Panc1 (cell line): ENCODE measurements around the gene ADCY9. TPM values are rescaled to one million over a fixed set of nuclear protein-coding genes. Genes with fewer than 3 reads are reported as not detected.
A peak's percentile ranks its signal among the peaks of the same experiment; 100 is the strongest.

Experiments
- ATAC-seq: fragments of 200-7000 bp; cut with Tn5 transposase; 2 replicates; pipeline ENCODE4 v1.9.1; 2020; ENCODE audit warnings: mild to moderate bottlenecking, moderate library complexity
- BruUV-seq: library from RNA; stranded (reverse); fragments of 400-500 nt; replicated peaks from 2 replicates; lab custom pipeline; 2021; lab: Mats Ljungman, UMichigan
- CTCF ChIA-PET: fragments of 300-600 bp; sonication (Branson Sonifier 250); formaldehyde crosslinking; loops from one replicate; lab custom pipeline; 2022; ENCODE audit warnings: antibody characterized with exemption; lab: Charles Lee
- POLR2A ChIA-PET: fragments of 300-600 bp; sonication (Branson Sonifier 250); formaldehyde crosslinking; loops from one replicate; lab custom pipeline; 2022; ENCODE audit warnings: antibody characterized with exemption; lab: Charles Lee
- DNase-seq: peaks from one replicate; pipeline ENCODE4 v3.0.0-alpha.2; 2010; ENCODE audit warnings: low read depth, low spot score
- H3K27ac ChIP-seq: 2 replicates; pipeline ENCODE4 v1.5.1; 2011; ENCODE audit warnings: mild to moderate bottlenecking, low read length, inconsistent platforms
- H3K27me3 ChIP-seq: fragments of 200-500 bp; sonication (Bioruptor generic); 2 replicates; pipeline ENCODE4 v1.6.0; 2014; ENCODE audit warnings: low read length, inconsistent platforms; ENCODE audit not compliant: control insufficient read depth, insufficient read depth
- H3K36me3 ChIP-seq: fragments of 200-500 bp; sonication (Bioruptor generic); 2 replicates; pipeline ENCODE4 v1.5.1; 2014; ENCODE audit warnings: inconsistent platforms, mild to moderate bottlenecking, low read length, moderate library complexity; ENCODE audit not compliant: control insufficient read depth, insufficient read depth
- H3K4me1 ChIP-seq: 2 replicates; pipeline ENCODE4 v1.5.1; 2011; ENCODE audit warnings: inconsistent platforms, mild to moderate bottlenecking, low read length, moderate library complexity; ENCODE audit not compliant: control insufficient read depth, insufficient read depth
- H3K4me3 ChIP-seq, 2 experiments: 2 replicates each; pipeline ENCODE4 v1.5.1; 2011 to 2012; ENCODE audit warnings: low read depth in 2 of 2, low read length in 2 of 2, mild to moderate bottlenecking in 2 of 2, inconsistent platforms in 1 of 2, moderate library complexity in 1 of 2
- H3K9me3 ChIP-seq: fragments of 200-500 bp; sonication (Bioruptor generic); 2 replicates; pipeline ENCODE4 v1.5.1; 2014; ENCODE audit warnings: low read depth, mild to moderate bottlenecking, inconsistent platforms, low read length, moderate library complexity; ENCODE audit not compliant: control insufficient read depth, insufficient read depth
- CTCF ChIP-seq: fragments of 450-650 bp; IDR thresholded peaks from 2 replicates; pipeline ENCODE4 v1.5.1; 2017; ENCODE audit warnings: mild to moderate bottlenecking
- POLR2AphosphoS5 ChIP-seq: IDR thresholded peaks from 2 replicates; pipeline ENCODE4 v1.6.1; 2012; ENCODE audit warnings: mild to moderate bottlenecking, low read depth, low read length, moderate library complexity
- REST ChIP-seq, 2 experiments: IDR thresholded peaks; 2 replicates each; pipeline ENCODE4 v1.6.1; 2011 to 2012; ENCODE audit warnings: low read depth in 2 of 2, control low read depth in 1 of 2, low read length in 1 of 2, mild to moderate bottlenecking in 1 of 2, moderate library complexity in 1 of 2; ENCODE audit not compliant: insufficient read depth in 1 of 2
- SIN3A ChIP-seq: IDR thresholded peaks from 2 replicates; pipeline ENCODE4 v1.6.1; 2012; ENCODE audit warnings: low read depth, mild to moderate bottlenecking, low read length, moderate library complexity, borderline replicate concordance; ENCODE audit not compliant: insufficient read depth
- TCF7L2 ChIP-seq: IDR thresholded peaks from 2 replicates; pipeline ENCODE4 v1.6.1; 2011; ENCODE audit warnings: mild to moderate bottlenecking, low read depth, low read length, inconsistent platforms
- in situ Hi-C: cut with HindIII; loops from 2 replicates; pipeline ENCODE4 v1.10.0; 2016; ENCODE audit warnings: low sequenced_read_pairs, low pct_unique_long_range_greater_than_20kb
- intact Hi-C: fragments of 100-400 bp; cut with micrococcal nuclease; formaldehyde crosslinking; loops from one replicate; pipeline ENCODE4 v1.10.0; 2022; ENCODE audit not compliant: unreplicated experiment
- total RNA-seq: library from RNA; stranded (reverse); gene quantifications from one replicate; pipeline ENCODE4 v1.2.1, GENCODE V29; 2021; ENCODE audit not compliant: unreplicated experiment

The ADCY9 gene
- total RNA-seq, 1 experiment from 2014 or later = 29.8 TPM

- DNase-seq = no peak
- ChIA-PET CTCF (no interaction called here), POLR2A (no interaction called here)
- Histone ChIP-seq H3K4me1 (peaks cover 29% of the 10 kb centered on the region), H3K4me3 (no peak overlapping the region), H3K27ac (peak overlapping the region; percentile 18; the same call in 1 of the 2 replicates), H3K27me3 (no peaks in the 10 kb centered on the region), H3K9me3 (no peaks in the 10 kb centered on the region), H3K36me3 (no peaks in the 10 kb centered on the region)
- intact Hi-C loops (no loop called here), in situ Hi-C loops (no loop called here)
- no TSS peak for BruUV-seq
- no peak for ATAC-seq
- TF ChIP-seq POLR2AphosphoS5 = no peak
- no peak for TF ChIP-seq REST (IDR thresholded peaks at IDR 0.05; ENCODE audit: insufficient read depth in 1 of 2, low read depth in 2 of 2, low read length in 1 of 2)
- no peak for TF ChIP-seq SIN3A
- no peak for TF ChIP-seq TCF7L2
- TF ChIP-seq CTCF = no peak
These were observed 179.0 kb downstream of the ADCY9 start for GRCh38 chr16:3937066-3937875.

- ATAC-seq = no peak
- BruUV-seq = no TSS peak
- no peak overlapping the region for H3K4me3 ChIP-seq
- CTCF ChIA-PET = no interaction called here
- POLR2A ChIA-PET = no interaction called here
- no peaks in the 10 kb centered on the region for H3K36me3 ChIP-seq
- DNase-seq = no peak
- TF ChIP-seq POLR2AphosphoS5 (no peak), SIN3A (no peak), REST (IDR thresholded peaks at IDR 0.05; ENCODE audit: insufficient read depth in 1 of 2, low read depth in 2 of 2, low read length in 1 of 2) (no peak), CTCF (no peak), TCF7L2 (no peak)
- H3K27me3 ChIP-seq = no peaks in the 10 kb centered on the region
- intact Hi-C loops = no loop called here
- H3K9me3 ChIP-seq = no peaks in the 10 kb centered on the region
- H3K27ac ChIP-seq = peak overlapping the region; percentile 81; the same call in 1 of the 2 replicates
- H3K4me1 ChIP-seq = peaks cover 29% of the 10 kb centered on the region
- in situ Hi-C loops = no loop called here
These were observed 180.3 kb downstream of the ADCY9 start for GRCh38 chr16:3935921-3936320.
